Neural cell (in vitro differentiated cells): ENCODE data around the gene TRERF1. TPM values are rescaled to one million over a fixed set of nuclear protein-coding genes. Genes with fewer than 3 reads are reported as not detected.

Experiments used
- H2AFZ ChIP-seq: fragments of 200-600, 300-800 bp; sonication (generic), shearing (Covaris generic); 2 replicates; pipeline ENCODE4 v1.6.0; 2014; ENCODE audit warnings: low read depth, mild to moderate bottlenecking, antibody characterized with exemption, low read length, moderate library complexity
- H3F3A ChIP-seq: fragments of 200-600 bp; shearing (Covaris generic); 2 replicates; pipeline ENCODE4 v1.6.1; 2016; ENCODE audit warnings: mild to moderate bottlenecking, moderate library complexity, mixed read lengths, antibody characterized with exemption, low read length; ENCODE audit not compliant: insufficient read depth, poor library complexity, severe bottlenecking
- H3K27ac ChIP-seq: fragments of 200-600, 300-800 bp; sonication (generic), shearing (Covaris generic); 2 replicates; pipeline ENCODE4 v1.5.1; 2014; ENCODE audit warnings: mild to moderate bottlenecking, low read length, moderate library complexity
- H3K27me3 ChIP-seq: fragments of 300-800, 200-600 bp; sonication (generic), shearing (Covaris generic); 2 replicates; pipeline ENCODE4 v1.6.0; 2014; ENCODE audit warnings: mild to moderate bottlenecking, low read depth, low read length, moderate library complexity; ENCODE audit not compliant: insufficient read depth
- H3K36me3 ChIP-seq: fragments of 300-800, 200-600 bp; sonication (generic), shearing (Covaris generic); 2 replicates; pipeline ENCODE4 v1.5.1; 2014; ENCODE audit warnings: mild to moderate bottlenecking, antibody characterized with exemption, low read length, moderate library complexity; ENCODE audit not compliant: insufficient read depth
- H3K4me2 ChIP-seq: fragments of 300-800, 200-600 bp; sonication (generic), shearing (Covaris generic); 2 replicates; pipeline ENCODE4 v1.6.0; 2014; ENCODE audit warnings: mild to moderate bottlenecking, low read length
- H3K4me3 ChIP-seq: fragments of 300-800, 200-600 bp; sonication (generic), shearing (Covaris generic); 2 replicates; pipeline ENCODE4 v1.5.1; 2014; ENCODE audit warnings: mild to moderate bottlenecking, low read length, moderate library complexity
- H3K79me2 ChIP-seq: fragments of 200-600 bp; shearing (Covaris generic); replicated peaks from 2 replicates; pipeline ENCODE4 v1.6.0; 2014; ENCODE audit warnings: mild to moderate bottlenecking, low read length, moderate library complexity; ENCODE audit not compliant: insufficient read depth
- H3K9ac ChIP-seq: fragments of 300-800, 200-600 bp; sonication (generic), shearing (Covaris generic); 2 replicates; pipeline ENCODE4 v1.6.1; 2016; ENCODE audit warnings: mild to moderate bottlenecking, low read length, mixed read lengths
- H3K9me2 ChIP-seq: fragments of 200-600 bp; shearing (Covaris generic); 2 replicates; pipeline ENCODE4 v1.6.1; 2016; ENCODE audit warnings: mild to moderate bottlenecking, low read length, mixed read lengths; ENCODE audit not compliant: insufficient read depth
- H3K9me3 ChIP-seq: fragments of 200-600, 300-800 bp; sonication (generic), shearing (Covaris generic); 2 replicates; pipeline ENCODE4 v1.6.1; 2016; ENCODE audit warnings: mild to moderate bottlenecking, mixed run types, low read length, moderate library complexity, mixed read lengths
- H4K20me1 ChIP-seq: fragments of 200-600 bp; shearing (Covaris generic); 2 replicates; pipeline ENCODE4 v1.6.1; 2016; ENCODE audit warnings: mild to moderate bottlenecking, mixed run types; ENCODE audit not compliant: insufficient read depth
- EP300 ChIP-seq: fragments of 450-650 bp; conservative IDR thresholded peaks from 2 replicates; pipeline ENCODE4 v1.6.1; 2014; ENCODE audit warnings: antibody characterized with exemption, mild to moderate bottlenecking, moderate library complexity; ENCODE audit not compliant: poor library complexity, severe bottlenecking
- EZH2 ChIP-seq: fragments of 200-600, 300-800 bp; shearing (Covaris generic), sonication (generic); IDR thresholded peaks from 2 replicates; pipeline ENCODE4 v1.6.1; 2014; ENCODE audit warnings: antibody characterized with exemption, low read length, borderline replicate concordance, mild to moderate bottlenecking; ENCODE audit not compliant: insufficient read depth, poor library complexity, severe bottlenecking
- MXI1 ChIP-seq: fragments of 450-650 bp; conservative IDR thresholded peaks from 2 replicates; pipeline ENCODE4 v1.6.1; 2014; ENCODE audit warnings: antibody characterized with exemption, mild to moderate bottlenecking; ENCODE audit not compliant: poor library complexity, severe bottlenecking
- POLR2AphosphoS5 ChIP-seq: IDR thresholded peaks from 2 replicates; pipeline ENCODE4 v1.6.1; 2012
- RAD21 ChIP-seq: fragments of 450-650 bp; conservative IDR thresholded peaks from 2 replicates; pipeline ENCODE4 v1.6.1; 2014; ENCODE audit warnings: antibody characterized with exemption, mild to moderate bottlenecking, moderate library complexity
- SMC3 ChIP-seq: fragments of 450-650 bp; conservative IDR thresholded peaks from 2 replicates; pipeline ENCODE4 v1.6.1; 2014; ENCODE audit warnings: antibody characterized with exemption, mild to moderate bottlenecking, moderate library complexity; ENCODE audit not compliant: poor library complexity
- TAF1 ChIP-seq: IDR thresholded peaks from 2 replicates; pipeline ENCODE4 v1.6.1; 2012; ENCODE audit warnings: low read depth
- polyA plus RNA-seq: library from polyadenylated mRNA; depleted of rRNA; stranded (reverse); fragments of >200 nt; gene quantifications from 2 replicates; pipeline ENCODE4 v1.2.3, GENCODE V29; 2014
- TF ChIP-seq, protein P1 (sequence below): IDR thresholded peaks from 2 replicates; pipeline ENCODE4 v1.6.1; 2012; ENCODE audit warnings: borderline replicate concordance
- TF ChIP-seq, protein P2 (sequence below): fragments of 450-650 bp; IDR thresholded peaks from 2 replicates; pipeline ENCODE4 v1.5.1; 2014; ENCODE audit warnings: antibody characterized with exemption, mild to moderate bottlenecking, moderate library complexity; ENCODE audit not compliant: poor library complexity, severe bottlenecking

Gene TRERF1
- polyA plus RNA-seq, 1 donor from 2014 or later: 4.5 TPM

DNA sequence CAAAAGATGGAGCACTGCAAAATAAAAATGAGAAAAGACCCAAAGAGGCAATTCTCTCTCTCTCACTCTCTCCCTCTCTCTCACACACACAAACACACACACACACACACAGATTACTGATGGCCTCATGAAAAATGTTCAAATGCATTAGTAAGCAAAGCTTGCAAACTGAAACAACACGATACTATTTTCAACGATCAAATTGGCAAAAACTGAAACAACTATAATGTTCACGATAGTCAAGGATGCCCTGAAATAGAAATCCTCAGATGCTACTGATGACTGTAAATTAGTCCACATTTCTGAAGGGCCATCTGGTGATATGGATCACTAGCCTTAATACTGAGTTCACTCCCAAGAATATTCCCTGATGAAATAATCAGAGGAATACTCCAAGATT is 100.8 kb downstream of the TRERF1 start:
- TF ChIP-seq TAF1 (no peak), RAD21 (no peak), POLR2AphosphoS5 (no peak), SMC3 (no peak), EZH2 (no peak)
- TF ChIP-seq, protein P1, sequence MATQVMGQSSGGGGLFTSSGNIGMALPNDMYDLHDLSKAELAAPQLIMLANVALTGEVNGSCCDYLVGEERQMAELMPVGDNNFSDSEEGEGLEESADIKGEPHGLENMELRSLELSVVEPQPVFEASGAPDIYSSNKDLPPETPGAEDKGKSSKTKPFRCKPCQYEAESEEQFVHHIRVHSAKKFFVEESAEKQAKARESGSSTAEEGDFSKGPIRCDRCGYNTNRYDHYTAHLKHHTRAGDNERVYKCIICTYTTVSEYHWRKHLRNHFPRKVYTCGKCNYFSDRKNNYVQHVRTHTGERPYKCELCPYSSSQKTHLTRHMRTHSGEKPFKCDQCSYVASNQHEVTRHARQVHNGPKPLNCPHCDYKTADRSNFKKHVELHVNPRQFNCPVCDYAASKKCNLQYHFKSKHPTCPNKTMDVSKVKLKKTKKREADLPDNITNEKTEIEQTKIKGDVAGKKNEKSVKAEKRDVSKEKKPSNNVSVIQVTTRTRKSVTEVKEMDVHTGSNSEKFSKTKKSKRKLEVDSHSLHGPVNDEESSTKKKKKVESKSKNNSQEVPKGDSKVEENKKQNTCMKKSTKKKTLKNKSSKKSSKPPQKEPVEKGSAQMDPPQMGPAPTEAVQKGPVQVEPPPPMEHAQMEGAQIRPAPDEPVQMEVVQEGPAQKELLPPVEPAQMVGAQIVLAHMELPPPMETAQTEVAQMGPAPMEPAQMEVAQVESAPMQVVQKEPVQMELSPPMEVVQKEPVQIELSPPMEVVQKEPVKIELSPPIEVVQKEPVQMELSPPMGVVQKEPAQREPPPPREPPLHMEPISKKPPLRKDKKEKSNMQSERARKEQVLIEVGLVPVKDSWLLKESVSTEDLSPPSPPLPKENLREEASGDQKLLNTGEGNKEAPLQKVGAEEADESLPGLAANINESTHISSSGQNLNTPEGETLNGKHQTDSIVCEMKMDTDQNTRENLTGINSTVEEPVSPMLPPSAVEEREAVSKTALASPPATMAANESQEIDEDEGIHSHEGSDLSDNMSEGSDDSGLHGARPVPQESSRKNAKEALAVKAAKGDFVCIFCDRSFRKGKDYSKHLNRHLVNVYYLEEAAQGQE: no peak
- TF ChIP-seq, protein P2, sequence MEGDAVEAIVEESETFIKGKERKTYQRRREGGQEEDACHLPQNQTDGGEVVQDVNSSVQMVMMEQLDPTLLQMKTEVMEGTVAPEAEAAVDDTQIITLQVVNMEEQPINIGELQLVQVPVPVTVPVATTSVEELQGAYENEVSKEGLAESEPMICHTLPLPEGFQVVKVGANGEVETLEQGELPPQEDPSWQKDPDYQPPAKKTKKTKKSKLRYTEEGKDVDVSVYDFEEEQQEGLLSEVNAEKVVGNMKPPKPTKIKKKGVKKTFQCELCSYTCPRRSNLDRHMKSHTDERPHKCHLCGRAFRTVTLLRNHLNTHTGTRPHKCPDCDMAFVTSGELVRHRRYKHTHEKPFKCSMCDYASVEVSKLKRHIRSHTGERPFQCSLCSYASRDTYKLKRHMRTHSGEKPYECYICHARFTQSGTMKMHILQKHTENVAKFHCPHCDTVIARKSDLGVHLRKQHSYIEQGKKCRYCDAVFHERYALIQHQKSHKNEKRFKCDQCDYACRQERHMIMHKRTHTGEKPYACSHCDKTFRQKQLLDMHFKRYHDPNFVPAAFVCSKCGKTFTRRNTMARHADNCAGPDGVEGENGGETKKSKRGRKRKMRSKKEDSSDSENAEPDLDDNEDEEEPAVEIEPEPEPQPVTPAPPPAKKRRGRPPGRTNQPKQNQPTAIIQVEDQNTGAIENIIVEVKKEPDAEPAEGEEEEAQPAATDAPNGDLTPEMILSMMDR: no peak
- no peaks in the 10 kb centered on the region for H3K36me3 ChIP-seq
- H3K4me3 ChIP-seq: no peak overlapping the region
- H3K9ac ChIP-seq: no peak overlapping the region
- no peaks in the 10 kb centered on the region for H3K9me2 ChIP-seq
- no peaks in the 10 kb centered on the region for H3K9me3 ChIP-seq
- H4K20me1 ChIP-seq: no peaks in the 10 kb centered on the region
- H3F3A ChIP-seq: no peaks in the 10 kb centered on the region
- H2AFZ ChIP-seq: no peak overlapping the region
- no peaks in the 10 kb centered on the region for H3K79me2 ChIP-seq
- no peaks in the 10 kb centered on the region for H3K27me3 ChIP-seq
- no peak overlapping the region for H3K4me2 ChIP-seq
- no peak overlapping the region for H3K27ac ChIP-seq

DNA sequence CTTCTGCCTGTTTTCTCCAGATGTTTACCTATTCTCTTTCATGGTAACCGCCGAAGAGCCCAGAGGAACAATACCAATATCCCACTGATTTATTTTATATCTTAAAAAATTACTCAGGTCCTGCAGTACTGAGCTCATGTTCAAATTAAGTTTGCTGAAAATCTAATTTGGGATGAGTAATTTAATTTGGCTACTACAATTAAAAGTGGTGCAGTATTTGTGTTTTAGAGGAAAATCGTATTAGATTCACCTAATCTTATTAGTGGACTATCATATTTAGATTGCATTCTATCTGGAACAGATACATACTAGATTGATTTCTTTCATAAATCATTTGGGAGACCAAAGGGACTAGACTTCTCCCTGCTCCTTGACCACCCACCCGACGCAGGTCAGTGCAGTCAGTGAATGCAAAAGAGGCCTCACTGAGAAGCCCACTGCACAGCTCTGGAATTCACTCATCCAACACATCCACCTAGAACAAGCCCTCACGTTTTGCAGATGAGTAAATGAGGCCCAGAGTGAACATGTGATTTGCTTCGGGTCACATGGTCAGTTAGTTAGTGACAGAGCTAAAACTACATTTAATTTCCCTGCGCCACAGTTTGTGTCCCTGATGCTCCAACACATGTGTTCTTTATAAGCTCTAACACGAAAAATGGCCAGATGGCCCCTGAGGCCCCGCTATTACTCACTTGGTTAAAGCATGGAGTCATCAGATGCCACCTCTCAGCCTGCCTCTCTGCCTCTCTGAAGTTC is 101.8 kb downstream of the TRERF1 start:
- no peak overlapping the region for H3K27ac ChIP-seq
- H4K20me1 ChIP-seq: no peaks in the 10 kb centered on the region
- H3K9ac ChIP-seq: no peak overlapping the region
- H3K36me3 ChIP-seq: no peaks in the 10 kb centered on the region
- TF ChIP-seq MXI1 (no peak), SMC3 (no peak), POLR2AphosphoS5 (no peak), EP300 (no peak), RAD21 (no peak), EZH2 (no peak), TAF1 (no peak)
- TF ChIP-seq, protein P2: no peak
- no peak overlapping the region for H3K4me2 ChIP-seq
- no peaks in the 10 kb centered on the region for H3K9me3 ChIP-seq
- no peaks in the 10 kb centered on the region for H3K27me3 ChIP-seq
- no peaks in the 10 kb centered on the region for H3K79me2 ChIP-seq
- no peak overlapping the region for H2AFZ ChIP-seq
- no peaks in the 10 kb centered on the region for H3F3A ChIP-seq
- H3K4me3 ChIP-seq: no peak overlapping the region
- no peaks in the 10 kb centered on the region for H3K9me2 ChIP-seq
